Panc1 (cell line): ENCODE measurements around the gene PLA2G2D. TPM values are rescaled to one million over a fixed set of nuclear protein-coding genes. Genes with fewer than 3 reads are reported as not detected.

Source experiments
- ATAC-seq: fragments of 200-7000 bp; cut with Tn5 transposase; 2 replicates; pipeline ENCODE4 v1.9.1; 2020; ENCODE audit warnings: mild to moderate bottlenecking, moderate library complexity
- BruUV-seq: library from RNA; stranded (reverse); fragments of 400-500 nt; replicated peaks from 2 replicates; lab custom pipeline; 2021; lab: Mats Ljungman, UMichigan
- CTCF ChIA-PET: fragments of 300-600 bp; sonication (Branson Sonifier 250); formaldehyde crosslinking; loops from one replicate; lab custom pipeline; 2022; ENCODE audit warnings: antibody characterized with exemption; lab: Charles Lee
- POLR2A ChIA-PET: fragments of 300-600 bp; sonication (Branson Sonifier 250); formaldehyde crosslinking; loops from one replicate; lab custom pipeline; 2022; ENCODE audit warnings: antibody characterized with exemption; lab: Charles Lee
- DNase-seq: peaks from one replicate; pipeline ENCODE4 v3.0.0-alpha.2; 2010; ENCODE audit warnings: low read depth, low spot score
- H3K27ac ChIP-seq: 2 replicates; pipeline ENCODE4 v1.5.1; 2011; ENCODE audit warnings: mild to moderate bottlenecking, low read length, inconsistent platforms
- H3K27me3 ChIP-seq: fragments of 200-500 bp; sonication (Bioruptor generic); 2 replicates; pipeline ENCODE4 v1.6.0; 2014; ENCODE audit warnings: low read length, inconsistent platforms; ENCODE audit not compliant: control insufficient read depth, insufficient read depth
- H3K36me3 ChIP-seq: fragments of 200-500 bp; sonication (Bioruptor generic); 2 replicates; pipeline ENCODE4 v1.5.1; 2014; ENCODE audit warnings: inconsistent platforms, mild to moderate bottlenecking, low read length, moderate library complexity; ENCODE audit not compliant: control insufficient read depth, insufficient read depth
- H3K4me1 ChIP-seq: 2 replicates; pipeline ENCODE4 v1.5.1; 2011; ENCODE audit warnings: inconsistent platforms, mild to moderate bottlenecking, low read length, moderate library complexity; ENCODE audit not compliant: control insufficient read depth, insufficient read depth
- H3K4me3 ChIP-seq, 2 experiments: 2 replicates each; pipeline ENCODE4 v1.5.1; 2011 to 2012; ENCODE audit warnings: low read depth in 2 of 2, low read length in 2 of 2, mild to moderate bottlenecking in 2 of 2, inconsistent platforms in 1 of 2, moderate library complexity in 1 of 2
- H3K9me3 ChIP-seq: fragments of 200-500 bp; sonication (Bioruptor generic); 2 replicates; pipeline ENCODE4 v1.5.1; 2014; ENCODE audit warnings: low read depth, mild to moderate bottlenecking, inconsistent platforms, low read length, moderate library complexity; ENCODE audit not compliant: control insufficient read depth, insufficient read depth
- CTCF ChIP-seq: fragments of 450-650 bp; IDR thresholded peaks from 2 replicates; pipeline ENCODE4 v1.5.1; 2017; ENCODE audit warnings: mild to moderate bottlenecking
- POLR2AphosphoS5 ChIP-seq: IDR thresholded peaks from 2 replicates; pipeline ENCODE4 v1.6.1; 2012; ENCODE audit warnings: mild to moderate bottlenecking, low read depth, low read length, moderate library complexity
- REST ChIP-seq, 2 experiments: IDR thresholded peaks; 2 replicates each; pipeline ENCODE4 v1.6.1; 2011 to 2012; ENCODE audit warnings: low read depth in 2 of 2, control low read depth in 1 of 2, low read length in 1 of 2, mild to moderate bottlenecking in 1 of 2, moderate library complexity in 1 of 2; ENCODE audit not compliant: insufficient read depth in 1 of 2
- SIN3A ChIP-seq: IDR thresholded peaks from 2 replicates; pipeline ENCODE4 v1.6.1; 2012; ENCODE audit warnings: low read depth, mild to moderate bottlenecking, low read length, moderate library complexity, borderline replicate concordance; ENCODE audit not compliant: insufficient read depth
- TCF7L2 ChIP-seq: IDR thresholded peaks from 2 replicates; pipeline ENCODE4 v1.6.1; 2011; ENCODE audit warnings: mild to moderate bottlenecking, low read depth, low read length, inconsistent platforms
- in situ Hi-C: cut with HindIII; loops from 2 replicates; pipeline ENCODE4 v1.10.0; 2016; ENCODE audit warnings: low sequenced_read_pairs, low pct_unique_long_range_greater_than_20kb
- intact Hi-C: fragments of 100-400 bp; cut with micrococcal nuclease; formaldehyde crosslinking; loops from one replicate; pipeline ENCODE4 v1.10.0; 2022; ENCODE audit not compliant: unreplicated experiment
- total RNA-seq: library from RNA; stranded (reverse); gene quantifications from one replicate; pipeline ENCODE4 v1.2.1, GENCODE V29; 2021; ENCODE audit not compliant: unreplicated experiment

PLA2G2D gene
- total RNA-seq, 1 experiment from 2014 or later = not detected

- H3K4me1 ChIP-seq = no peaks in the 10 kb centered on the region; the same call in 1 of the 2 replicates
- in situ Hi-C loops (no loop called here), intact Hi-C loops (no loop called here)
- TF ChIP-seq SIN3A = no peak
- no peak for TF ChIP-seq REST (IDR thresholded peaks at IDR 0.05; ENCODE audit: insufficient read depth in 1 of 2, low read depth in 2 of 2, low read length in 1 of 2)
- no peak for TF ChIP-seq CTCF
- TF ChIP-seq POLR2AphosphoS5 = no peak
- no peak for TF ChIP-seq TCF7L2
- no peak for ATAC-seq
- ChIA-PET POLR2A (no interaction called here), CTCF (no interaction called here)
- H3K4me3 ChIP-seq = no peak overlapping the region
- no peaks in the 10 kb centered on the region for H3K9me3 ChIP-seq
- BruUV-seq = no TSS peak
- H3K27me3 ChIP-seq = peaks cover 6% of the 10 kb centered on the region
- no peak for DNase-seq
- no peaks in the 10 kb centered on the region for H3K36me3 ChIP-seq
- no peak overlapping the region for H3K27ac ChIP-seq
Measured at GRCh38 chr1:20126041-20126805, 6.9 kb upstream of the PLA2G2D start.

- ATAC-seq (no peak), DNase-seq (no peak)
- no peaks in the 10 kb centered on the region; the same call in 1 of the 2 replicates for H3K4me1 ChIP-seq
- ChIA-PET POLR2A (no interaction called here), CTCF (no interaction called here)
- H3K27me3 ChIP-seq = peaks cover 10% of the 10 kb centered on the region
- TF ChIP-seq REST (IDR thresholded peaks at IDR 0.05; ENCODE audit: insufficient read depth in 1 of 2, low read depth in 2 of 2, low read length in 1 of 2) (no peak), POLR2AphosphoS5 (no peak), SIN3A (no peak), TCF7L2 (no peak), CTCF (no peak)
- H3K9me3 ChIP-seq = no peaks in the 10 kb centered on the region
- no peak overlapping the region for H3K27ac ChIP-seq
- in situ Hi-C loops = no loop called here
- no TSS peak for BruUV-seq
- H3K36me3 ChIP-seq = no peaks in the 10 kb centered on the region
- H3K4me3 ChIP-seq = no peak overlapping the region
- intact Hi-C loops = no loop called here
Measured at GRCh38 chr1:20125100-20125499, 5.8 kb upstream of the PLA2G2D start.
